GM23338 (cell line): ENCODE data around the gene OAS3. TPM values are rescaled to one million over a fixed set of nuclear protein-coding genes. Genes with fewer than 3 reads are reported as not detected.

Experiments
- ATAC-seq: fragments of 200-7000 bp; cut with Tn5 transposase; 3 replicates; pipeline ENCODE4 v1.9.1; 2020
- DNase-seq: peaks from one replicate; pipeline ENCODE4 v3.0.0-alpha.2; 2015; ENCODE audit warnings: low spot score
- H2AFZ ChIP-seq: fragments of 200-600 bp; sonication (generic); 2 replicates; pipeline ENCODE4 v1.8.0; 2016; ENCODE audit warnings: antibody characterized with exemption, mild to moderate bottlenecking, moderate library complexity
- H3F3A ChIP-seq: fragments of 200-600 bp; sonication (generic); replicated peaks from 2 replicates; pipeline ENCODE4 v1.8.0; 2017; ENCODE audit warnings: antibody characterized with exemption, mixed run types, low read depth
- H3K27ac ChIP-seq: fragments of 200-600 bp; sonication (generic); 2 replicates; pipeline ENCODE4 v1.6.1; 2016; ENCODE audit warnings: low read depth
- H3K27me3 ChIP-seq: fragments of 200-600 bp; sonication (generic); 2 replicates; pipeline ENCODE4 v1.8.0; 2016; ENCODE audit warnings: mild to moderate bottlenecking, mixed run types, moderate library complexity; ENCODE audit not compliant: insufficient read depth
- H3K36me3 ChIP-seq: fragments of 200-600 bp; sonication (generic); 2 replicates; pipeline ENCODE4 v1.8.0; 2016; ENCODE audit warnings: mild to moderate bottlenecking; ENCODE audit not compliant: insufficient read depth
- H3K4me1 ChIP-seq: fragments of 200-600 bp; sonication (generic); 2 replicates; pipeline ENCODE4 v1.8.0; 2016; ENCODE audit warnings: mild to moderate bottlenecking, moderate library complexity; ENCODE audit not compliant: insufficient read depth
- H3K4me2 ChIP-seq: fragments of 200-600 bp; sonication (generic); 2 replicates; pipeline ENCODE4 v1.7.1; 2017; ENCODE audit warnings: mixed run types
- H3K4me3 ChIP-seq: fragments of 200-600 bp; sonication (generic); 2 replicates; pipeline ENCODE4 v1.6.1; 2016; ENCODE audit warnings: mixed run types
- H3K79me2 ChIP-seq: fragments of 200-600 bp; sonication (generic); replicated peaks from 2 replicates; pipeline ENCODE4 v1.8.0; 2017; ENCODE audit warnings: mild to moderate bottlenecking; ENCODE audit not compliant: insufficient read depth
- H3K9me2 ChIP-seq: fragments of 200-600 bp; sonication (generic); 2 replicates; pipeline ENCODE4 v1.8.0; 2017; ENCODE audit not compliant: insufficient read depth
- H4K20me1 ChIP-seq: fragments of 200-600 bp; sonication (generic); replicated peaks from 2 replicates; pipeline ENCODE4 v1.8.0; 2017; ENCODE audit warnings: mild to moderate bottlenecking; ENCODE audit not compliant: insufficient read depth
- H3K27ac Mint-ChIP-seq: 2 replicates; pipeline ENCODE4 v1.8.0; 2020; ENCODE audit warnings: inconsistent platforms, mild to moderate bottlenecking, moderate library complexity, mixed read lengths
- H3K27me3 Mint-ChIP-seq: 3 replicates; pipeline ENCODE4 v1.8.0; 2022; ENCODE audit warnings: low read depth, mild to moderate bottlenecking, moderate library complexity, mixed read lengths, inconsistent platforms; ENCODE audit not compliant: insufficient read depth, poor library complexity
- H3K36me3 Mint-ChIP-seq: 3 replicates; pipeline ENCODE4 v1.8.0; 2021; ENCODE audit warnings: low read depth, mild to moderate bottlenecking, inconsistent platforms, moderate library complexity, mixed read lengths
- H3K4me1 Mint-ChIP-seq: 3 replicates; pipeline ENCODE4 v1.8.0; 2020; ENCODE audit warnings: mild to moderate bottlenecking, inconsistent platforms, mixed read lengths
- H3K4me3 Mint-ChIP-seq: 3 replicates; pipeline ENCODE4 v1.8.0; 2021; ENCODE audit warnings: moderate library complexity, mild to moderate bottlenecking, inconsistent platforms, mixed read lengths
- H3K9me3 Mint-ChIP-seq: 3 replicates; pipeline ENCODE4 v1.8.0; 2020; ENCODE audit warnings: moderate library complexity, mild to moderate bottlenecking, inconsistent platforms, mixed read lengths
- CREB1 ChIP-seq: fragments of 250-450 bp; sonication (Bioruptor Pico); IDR thresholded peaks from 2 replicates; pipeline ENCODE4 v1.5.0; 2020; ENCODE audit warnings: low read depth, mild to moderate bottlenecking, moderate library complexity
- ETS1 ChIP-seq: IDR thresholded peaks from 2 replicates; pipeline ENCODE4 v1.6.1; 2016; ENCODE audit warnings: antibody characterized with exemption
- EZH2 ChIP-seq: fragments of 200-600 bp; sonication (generic); IDR thresholded peaks from one replicate; pipeline ENCODE4 v1.8.0; 2017; ENCODE audit warnings: antibody characterized with exemption, mild to moderate bottlenecking, low read depth; ENCODE audit not compliant: unreplicated experiment
- EZH2phosphoT487 ChIP-seq: fragments of 200-600 bp; sonication (generic); IDR thresholded peaks from one replicate; pipeline ENCODE4 v1.8.1; 2018; ENCODE audit warnings: antibody characterized with exemption; ENCODE audit not compliant: unreplicated experiment
- JUNB ChIP-seq: IDR thresholded peaks from one replicate; pipeline ENCODE4 v1.6.1; 2016; ENCODE audit warnings: antibody characterized with exemption; ENCODE audit not compliant: unreplicated experiment
- NANOG ChIP-seq: IDR thresholded peaks from 2 replicates; pipeline ENCODE4 v1.6.1; 2016; ENCODE audit warnings: antibody characterized with exemption, borderline replicate concordance
- POLR2AphosphoS5 ChIP-seq: IDR thresholded peaks from 2 replicates; pipeline ENCODE4 v1.6.1; 2016; ENCODE audit warnings: antibody characterized with exemption, low read depth
- STAT1 ChIP-seq: IDR thresholded peaks from one replicate; pipeline ENCODE4 v1.6.1; 2016; ENCODE audit warnings: antibody characterized with exemption; ENCODE audit not compliant: unreplicated experiment
- ZNF114 ChIP-seq: fragments of 250-450 bp; sonication (Bioruptor Pico); IDR thresholded peaks from 2 replicates; pipeline ENCODE4 v1.5.0; 2020; ENCODE audit warnings: mild to moderate bottlenecking, moderate library complexity
- ZNF331 ChIP-seq: fragments of 250-450 bp; sonication (Bioruptor Pico); IDR thresholded peaks from 2 replicates; pipeline ENCODE4 v1.5.0; 2020; ENCODE audit warnings: low read depth, mild to moderate bottlenecking, moderate library complexity
- polyA plus RNA-seq: library from polyadenylated mRNA; unstranded; fragments of >200 nt; fragmentation: Nextera tagmentation; extraction: Ambion mirVana; gene quantifications from 2 replicates; pipeline ENCODE4 v1.2.1, GENCODE V29; 2016
- total RNA-seq: library from RNA; depleted of rRNA; stranded (reverse); fragments of >200 nt; shearing (Covaris generic); gene quantifications from 2 replicates; pipeline ENCODE4 v1.2.3, GENCODE V29; 2014
- TF ChIP-seq, protein P1 (sequence below), 2 experiments: fragments of 200-600 bp in 1 of 2; sonication (generic) in 1 of 2; conservative IDR thresholded peaks; 2 replicates each; pipeline versions ENCODE4 v1.5.1 to v1.6.1; 2016 to 2017; ENCODE audit warnings: antibody characterized with exemption in 2 of 2, low read depth in 2 of 2, mild to moderate bottlenecking in 2 of 2, moderate library complexity in 1 of 2
- TF ChIP-seq, protein P2 (sequence below): IDR thresholded peaks from one replicate; pipeline ENCODE4 v1.6.1; 2018; ENCODE audit warnings: antibody characterized with exemption; ENCODE audit not compliant: unreplicated experiment

Gene OAS3
- total and polyA plus RNA-seq, 2 experiments from 2014 or later = 0.27 to 1.4 TPM

GRCh38 chr12:112969547-112970306, 31.5 kb downstream of the OAS3 start (continued):
- TF ChIP-seq ETS1 (no peak), NANOG (no peak), STAT1 (no peak), POLR2AphosphoS5 (no peak), EZH2phosphoT487 (no peak), CREB1 (no peak), EZH2 (no peak)

DNA sequence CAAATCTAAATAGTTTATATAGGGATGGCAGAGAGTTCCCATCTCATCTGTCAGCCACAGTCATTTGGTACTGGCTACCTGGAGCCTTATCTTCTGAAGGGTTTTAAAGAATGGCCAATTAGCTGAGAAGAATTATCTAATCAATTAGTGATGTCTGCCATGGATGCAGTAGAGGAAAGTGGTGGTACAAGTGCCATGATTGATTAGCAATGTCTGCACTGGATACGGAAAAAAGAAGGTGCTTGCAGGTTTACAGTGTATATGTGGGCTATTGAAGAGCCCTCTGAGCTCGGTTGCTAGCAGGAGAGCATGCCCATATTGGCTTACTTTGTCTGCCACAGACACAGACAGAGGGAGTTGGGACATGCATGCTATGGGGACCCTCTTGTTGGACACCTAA, 32.1 kb downstream of the OAS3 start:
- no peaks in the 10 kb centered on the region for H3K9me3 Mint-ChIP-seq
- H3K36me3 Mint-ChIP-seq = no peaks in the 10 kb centered on the region
- no peaks in the 10 kb centered on the region for H3K79me2 ChIP-seq
- TF ChIP-seq, protein P1, sequence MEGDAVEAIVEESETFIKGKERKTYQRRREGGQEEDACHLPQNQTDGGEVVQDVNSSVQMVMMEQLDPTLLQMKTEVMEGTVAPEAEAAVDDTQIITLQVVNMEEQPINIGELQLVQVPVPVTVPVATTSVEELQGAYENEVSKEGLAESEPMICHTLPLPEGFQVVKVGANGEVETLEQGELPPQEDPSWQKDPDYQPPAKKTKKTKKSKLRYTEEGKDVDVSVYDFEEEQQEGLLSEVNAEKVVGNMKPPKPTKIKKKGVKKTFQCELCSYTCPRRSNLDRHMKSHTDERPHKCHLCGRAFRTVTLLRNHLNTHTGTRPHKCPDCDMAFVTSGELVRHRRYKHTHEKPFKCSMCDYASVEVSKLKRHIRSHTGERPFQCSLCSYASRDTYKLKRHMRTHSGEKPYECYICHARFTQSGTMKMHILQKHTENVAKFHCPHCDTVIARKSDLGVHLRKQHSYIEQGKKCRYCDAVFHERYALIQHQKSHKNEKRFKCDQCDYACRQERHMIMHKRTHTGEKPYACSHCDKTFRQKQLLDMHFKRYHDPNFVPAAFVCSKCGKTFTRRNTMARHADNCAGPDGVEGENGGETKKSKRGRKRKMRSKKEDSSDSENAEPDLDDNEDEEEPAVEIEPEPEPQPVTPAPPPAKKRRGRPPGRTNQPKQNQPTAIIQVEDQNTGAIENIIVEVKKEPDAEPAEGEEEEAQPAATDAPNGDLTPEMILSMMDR (conservative IDR thresholded peaks at IDR 0.05; ENCODE audit: low read depth in 2 of 2) = no peak
- no peak for TF ChIP-seq CREB1
- TF ChIP-seq, protein P2, sequence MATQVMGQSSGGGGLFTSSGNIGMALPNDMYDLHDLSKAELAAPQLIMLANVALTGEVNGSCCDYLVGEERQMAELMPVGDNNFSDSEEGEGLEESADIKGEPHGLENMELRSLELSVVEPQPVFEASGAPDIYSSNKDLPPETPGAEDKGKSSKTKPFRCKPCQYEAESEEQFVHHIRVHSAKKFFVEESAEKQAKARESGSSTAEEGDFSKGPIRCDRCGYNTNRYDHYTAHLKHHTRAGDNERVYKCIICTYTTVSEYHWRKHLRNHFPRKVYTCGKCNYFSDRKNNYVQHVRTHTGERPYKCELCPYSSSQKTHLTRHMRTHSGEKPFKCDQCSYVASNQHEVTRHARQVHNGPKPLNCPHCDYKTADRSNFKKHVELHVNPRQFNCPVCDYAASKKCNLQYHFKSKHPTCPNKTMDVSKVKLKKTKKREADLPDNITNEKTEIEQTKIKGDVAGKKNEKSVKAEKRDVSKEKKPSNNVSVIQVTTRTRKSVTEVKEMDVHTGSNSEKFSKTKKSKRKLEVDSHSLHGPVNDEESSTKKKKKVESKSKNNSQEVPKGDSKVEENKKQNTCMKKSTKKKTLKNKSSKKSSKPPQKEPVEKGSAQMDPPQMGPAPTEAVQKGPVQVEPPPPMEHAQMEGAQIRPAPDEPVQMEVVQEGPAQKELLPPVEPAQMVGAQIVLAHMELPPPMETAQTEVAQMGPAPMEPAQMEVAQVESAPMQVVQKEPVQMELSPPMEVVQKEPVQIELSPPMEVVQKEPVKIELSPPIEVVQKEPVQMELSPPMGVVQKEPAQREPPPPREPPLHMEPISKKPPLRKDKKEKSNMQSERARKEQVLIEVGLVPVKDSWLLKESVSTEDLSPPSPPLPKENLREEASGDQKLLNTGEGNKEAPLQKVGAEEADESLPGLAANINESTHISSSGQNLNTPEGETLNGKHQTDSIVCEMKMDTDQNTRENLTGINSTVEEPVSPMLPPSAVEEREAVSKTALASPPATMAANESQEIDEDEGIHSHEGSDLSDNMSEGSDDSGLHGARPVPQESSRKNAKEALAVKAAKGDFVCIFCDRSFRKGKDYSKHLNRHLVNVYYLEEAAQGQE = no peak
- no peak for TF ChIP-seq NANOG
- no peak for TF ChIP-seq EZH2
- no peak for TF ChIP-seq STAT1
- no peak for TF ChIP-seq POLR2AphosphoS5
- TF ChIP-seq ETS1 = no peak
- no peak for TF ChIP-seq ZNF331 (CRISPR knock-in tag)
- TF ChIP-seq ZNF114 = no peak
- TF ChIP-seq EZH2phosphoT487 = no peak
- no peak for TF ChIP-seq JUNB

More for the DNA sequence above, 32.1 kb downstream of the OAS3 start:
- Mint-ChIP-seq H3K27me3 (peaks cover 14% of the 10 kb centered on the region), H3K27ac (no peak overlapping the region), H3K4me1 (no peaks in the 10 kb centered on the region), H3K4me3 (no peak overlapping the region)
- ATAC-seq (no peak), DNase-seq (no peak)
- Histone ChIP-seq H3K27ac (no peak overlapping the region), H3K9me2 (0 out of 2 replicates have a peak, but pooled peaks cover 5% of the 10 kb centered on the region), H3K36me3 (no peaks in the 10 kb centered on the region), H3F3A (no peaks in the 10 kb centered on the region), H3K27me3 (no peaks in the 10 kb centered on the region), H2AFZ (no peak overlapping the region), H4K20me1 (no peaks in the 10 kb centered on the region), H3K4me2 (no peak overlapping the region), H3K4me1 (no peaks in the 10 kb centered on the region), H3K4me3 (no peak overlapping the region)
